ELF-1 (cell line): ENCODE measurements around the gene CCDC12.
"Not testable (repeated sequence)": the region's sequence is repeated elsewhere in the genome, so short reads cannot be mapped to it uniquely, and the experiment has no call there.

ENCODE experiments used
- DNase-seq: peaks from one replicate; pipeline ENCODE4 v3.0.0-alpha.2; 2016; ENCODE audit warnings: low read depth, low spot score

CCDC12 gene

DNA sequence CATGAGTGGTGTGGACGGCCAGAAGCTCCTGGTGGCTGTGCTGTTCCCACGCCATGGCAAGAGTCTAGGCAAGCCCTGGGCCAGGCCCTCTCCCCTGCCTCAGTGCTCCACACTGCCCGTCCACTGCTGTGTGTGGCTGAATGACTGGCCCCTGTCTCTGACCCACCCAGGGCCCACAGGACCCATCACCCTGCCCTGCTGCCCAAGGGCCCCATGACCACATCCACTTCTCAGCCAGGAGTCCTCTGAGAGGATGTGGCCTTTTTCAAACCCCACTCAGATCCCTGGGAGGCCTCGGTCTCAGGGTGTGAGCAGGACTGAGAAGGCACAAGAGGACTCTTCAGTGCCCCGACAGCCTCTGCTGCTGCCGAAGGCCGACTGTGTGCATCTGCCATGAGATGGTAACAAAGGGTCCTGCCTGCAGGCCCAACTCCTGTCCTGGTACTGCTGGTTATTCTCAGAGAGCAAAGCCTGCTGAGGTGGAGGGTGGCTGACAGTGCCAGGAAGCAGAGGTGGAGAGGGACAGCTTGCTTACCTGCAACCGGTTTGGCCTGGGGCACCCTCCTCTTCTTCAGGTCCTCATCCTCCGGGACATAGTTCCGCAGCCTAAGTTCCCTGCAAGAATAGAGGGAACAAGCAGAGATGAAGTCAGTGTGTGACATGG is 51.5 kb downstream of the CCDC12 start:
- DNase-seq = no peak

DNA sequence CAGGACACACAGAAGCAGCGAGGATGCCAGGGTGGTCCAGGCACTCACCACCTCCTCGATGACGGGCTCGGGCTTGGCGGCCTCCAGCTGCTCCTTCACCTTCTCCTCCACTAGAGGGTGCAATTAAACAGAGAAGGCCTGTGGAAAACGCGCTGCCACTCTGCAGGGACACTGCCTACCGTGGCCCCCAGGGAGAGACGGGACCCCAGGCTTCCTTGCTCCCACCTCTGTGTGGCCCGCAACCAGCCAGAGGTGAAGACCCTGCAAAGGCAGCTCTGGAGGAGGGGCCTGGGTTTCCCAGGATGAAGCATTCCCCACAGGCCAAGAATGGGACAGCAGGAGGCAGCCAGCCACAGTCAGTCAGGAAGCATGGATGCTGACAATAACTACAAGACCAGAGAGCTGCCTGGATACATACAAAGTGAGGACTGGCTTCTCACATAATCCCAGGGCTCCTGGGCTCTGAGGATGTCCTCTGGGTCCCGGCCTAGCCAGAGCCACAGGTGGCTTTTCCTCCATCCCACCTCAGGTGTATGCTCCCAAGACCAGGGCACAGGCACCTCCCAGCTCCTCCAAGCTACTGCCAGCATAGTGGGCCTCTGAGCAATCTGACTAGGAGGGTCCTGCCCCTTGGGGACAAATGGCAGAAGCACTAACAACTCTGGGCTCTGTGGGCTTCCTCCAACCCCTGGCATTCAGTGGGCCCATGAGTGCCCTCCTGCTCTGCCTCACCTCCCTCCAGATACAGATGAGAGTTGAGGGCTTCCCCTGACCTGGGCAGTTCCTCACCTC is 52.8 kb downstream of the CCDC12 start:
- DNase-seq = peak; percentile 79

DNA sequence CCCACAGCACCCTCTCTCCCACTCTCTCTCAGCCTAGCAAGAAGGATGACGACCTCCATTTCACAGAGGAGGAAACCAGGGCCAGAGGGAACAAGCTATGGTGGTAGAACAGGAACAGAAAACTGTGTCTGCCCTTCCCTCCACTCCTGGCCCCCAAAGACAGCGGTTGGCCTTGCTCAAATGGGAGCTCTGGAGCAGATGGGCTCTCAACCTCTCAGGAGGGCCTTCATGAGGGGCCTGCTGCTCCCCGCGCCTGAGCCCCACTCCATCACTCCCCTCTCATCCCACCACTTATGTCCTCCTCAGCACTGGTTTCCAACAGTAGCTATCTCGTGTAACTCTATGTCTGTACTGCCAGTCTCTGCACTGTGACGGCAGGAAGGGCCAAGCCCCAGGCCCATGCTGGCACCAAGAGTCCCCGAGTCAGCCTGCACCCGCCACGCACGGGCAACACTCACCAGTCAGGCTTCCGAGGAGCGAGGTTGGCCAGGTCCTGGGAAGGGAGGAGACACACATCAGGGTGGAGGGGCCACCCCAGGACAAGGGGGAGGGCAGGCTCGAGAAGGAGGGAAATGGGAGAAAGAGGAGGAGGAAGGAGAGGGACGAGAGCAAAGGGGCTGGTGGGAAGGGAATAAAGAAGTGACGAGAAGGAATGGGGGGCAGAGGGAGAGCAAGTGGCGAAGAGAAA is 53.5 kb downstream of the CCDC12 start:
- no peak for DNase-seq

GRCh38 chr3:46922426-46922825 is 54.1 kb downstream of the CCDC12 start:
- no peak for DNase-seq

GRCh38 chr3:46921871-46922271 is 54.7 kb downstream of the CCDC12 start:
- DNase-seq = no peak

- no peak for DNase-seq
These were observed 55.5 kb downstream of the CCDC12 start for GRCh38 chr3:46921041-46921440.

GRCh38 chr3:46918634-46919033 is 57.9 kb downstream of the CCDC12 start:
- no peak for DNase-seq

DNA sequence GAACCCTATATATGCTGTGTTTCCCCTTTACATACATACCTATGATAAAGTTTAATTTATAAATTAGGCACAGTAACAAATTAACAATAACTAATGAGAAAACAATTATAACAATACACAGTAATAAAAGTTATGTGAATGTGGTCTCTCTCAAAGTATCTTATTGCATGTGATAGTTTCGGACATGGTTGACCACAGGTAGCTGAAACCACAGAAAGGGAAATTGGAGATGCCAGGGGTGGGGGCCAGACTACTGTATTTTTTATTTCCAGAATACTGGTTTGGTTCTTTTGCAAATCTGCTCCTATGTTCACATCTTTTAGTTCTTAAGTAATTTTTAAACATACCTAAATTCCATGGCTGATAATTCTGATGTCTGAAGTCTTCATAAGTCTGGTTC is 58.3 kb downstream of the CCDC12 start:
- DNase-seq = no peak

DNA sequence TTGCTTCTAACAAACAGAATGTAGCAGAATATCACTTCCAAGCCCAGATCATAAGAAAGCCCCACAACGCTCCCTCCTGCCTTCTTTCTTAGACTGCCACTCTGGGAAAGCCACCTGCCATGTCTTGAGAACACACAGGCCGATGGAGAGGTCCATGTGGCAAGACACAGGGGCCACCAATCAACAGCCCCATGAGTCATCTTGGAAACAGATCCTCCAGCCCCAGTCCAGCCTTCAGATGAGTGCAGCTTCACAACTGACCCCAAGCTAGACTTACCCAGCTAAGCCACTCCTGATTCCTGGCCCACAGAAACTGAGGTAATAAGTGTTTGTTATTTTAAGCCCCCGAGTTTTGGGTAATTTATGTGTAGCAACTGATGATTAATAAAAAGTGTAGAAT is 59.3 kb downstream of the CCDC12 start:
- no peak for DNase-seq

DNA sequence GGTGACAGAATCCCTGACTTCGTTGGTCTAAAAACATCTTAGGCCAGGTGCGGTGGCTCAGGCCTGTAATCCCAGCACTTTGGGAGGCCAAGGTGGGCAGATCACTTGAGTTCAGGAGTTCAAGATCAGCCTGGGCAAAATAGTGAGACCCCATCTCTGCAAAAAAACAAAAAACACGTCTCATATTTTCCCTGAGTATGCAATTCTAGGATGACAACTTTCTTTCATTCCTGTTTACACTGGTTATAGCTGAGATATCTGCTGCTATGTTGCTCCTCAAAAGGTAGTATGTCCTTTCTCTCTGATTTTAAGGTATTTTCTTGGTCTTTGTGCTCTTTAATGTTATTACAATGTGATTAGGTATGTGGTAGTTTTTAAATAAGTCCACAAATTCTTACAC is 59.7 kb downstream of the CCDC12 start:
- no peak for DNase-seq

DNA sequence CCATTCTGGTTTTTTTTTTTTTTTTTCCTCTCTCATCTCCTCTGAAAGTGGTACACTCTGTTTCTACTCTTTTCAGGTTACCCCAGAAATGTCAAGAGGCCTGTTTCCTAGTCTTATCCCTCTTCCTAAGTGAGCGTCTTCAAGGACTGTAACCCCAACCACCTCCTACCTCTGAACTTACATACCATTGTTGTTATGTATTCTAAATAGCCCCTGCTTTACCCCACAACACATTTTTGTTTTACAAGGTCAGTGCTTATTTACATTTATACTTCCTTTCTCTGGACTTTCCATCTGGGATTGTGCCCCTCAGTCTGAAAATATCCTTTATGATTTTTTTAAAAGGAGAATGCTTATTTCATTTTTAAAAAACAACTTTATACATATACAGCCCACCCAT is 60.3 kb downstream of the CCDC12 start:
- DNase-seq = no peak

- no peak for DNase-seq
These were observed 61.2 kb downstream of the CCDC12 start for GRCh38 chr3:46915297-46915822.

- DNase-seq = no peak
These were observed 61.7 kb downstream of the CCDC12 start for GRCh38 chr3:46914849-46915248.

DNA sequence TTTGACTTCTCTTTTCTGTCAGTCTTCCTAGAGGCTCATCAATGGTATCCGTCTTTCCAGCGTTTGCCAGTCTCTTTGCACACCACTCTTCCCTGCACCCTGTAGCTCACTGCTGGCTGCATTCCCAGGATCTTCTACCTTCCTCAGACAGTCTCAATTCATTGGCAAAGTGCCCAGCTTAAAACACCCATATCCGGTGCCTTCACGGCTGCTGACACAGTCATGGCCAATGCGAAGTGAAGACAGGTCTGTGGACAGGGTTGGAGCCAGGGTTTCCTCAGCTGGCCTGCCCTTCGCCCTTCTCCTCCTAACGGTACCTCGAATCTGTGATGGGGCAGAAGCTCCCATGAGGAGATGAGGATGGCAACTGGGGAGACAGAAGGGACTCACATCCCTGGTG is 62.9 kb downstream of the CCDC12 start:
- DNase-seq = no peak

DNA sequence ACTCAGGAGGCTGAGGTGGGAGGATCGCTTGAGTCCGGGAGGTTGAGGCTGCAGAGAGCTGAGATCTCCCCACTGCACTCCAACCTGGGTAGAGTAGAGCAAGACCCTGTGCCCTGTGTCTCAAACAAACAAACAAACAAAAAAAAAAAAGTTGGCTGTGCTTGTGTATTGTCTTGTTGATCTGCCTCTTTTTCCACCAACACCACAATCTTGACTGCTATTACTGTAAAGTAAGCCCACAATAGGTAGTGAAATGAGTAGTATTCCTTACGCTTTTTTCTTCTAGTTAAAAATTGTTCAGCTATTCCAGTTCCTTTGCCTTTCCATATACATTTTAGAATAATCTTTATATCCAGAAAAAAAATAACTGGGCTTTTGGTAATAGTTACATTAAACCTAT is 63.6 kb downstream of the CCDC12 start:
- no peak for DNase-seq

DNA sequence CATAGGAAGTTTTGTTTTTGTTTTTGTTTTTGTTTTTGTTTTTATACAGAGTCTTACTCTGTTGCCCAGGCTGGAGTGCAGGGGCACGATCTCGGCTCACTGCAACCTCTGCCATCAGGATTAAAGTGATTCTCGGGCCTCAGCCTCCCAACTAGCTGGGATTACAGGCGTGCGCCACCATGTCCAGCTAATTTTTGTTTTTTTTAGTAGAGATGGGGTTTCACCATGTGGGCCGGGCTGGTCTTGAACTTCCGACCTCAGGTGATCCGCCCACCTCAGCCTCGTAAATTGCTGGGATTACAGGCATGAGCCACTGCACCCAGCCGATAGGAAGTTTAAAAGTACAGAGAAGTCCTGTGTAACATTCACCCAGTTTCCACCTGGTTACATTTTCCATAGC is 65.6 kb downstream of the CCDC12 start:
- DNase-seq = not testable (repeated sequence)

DNA sequence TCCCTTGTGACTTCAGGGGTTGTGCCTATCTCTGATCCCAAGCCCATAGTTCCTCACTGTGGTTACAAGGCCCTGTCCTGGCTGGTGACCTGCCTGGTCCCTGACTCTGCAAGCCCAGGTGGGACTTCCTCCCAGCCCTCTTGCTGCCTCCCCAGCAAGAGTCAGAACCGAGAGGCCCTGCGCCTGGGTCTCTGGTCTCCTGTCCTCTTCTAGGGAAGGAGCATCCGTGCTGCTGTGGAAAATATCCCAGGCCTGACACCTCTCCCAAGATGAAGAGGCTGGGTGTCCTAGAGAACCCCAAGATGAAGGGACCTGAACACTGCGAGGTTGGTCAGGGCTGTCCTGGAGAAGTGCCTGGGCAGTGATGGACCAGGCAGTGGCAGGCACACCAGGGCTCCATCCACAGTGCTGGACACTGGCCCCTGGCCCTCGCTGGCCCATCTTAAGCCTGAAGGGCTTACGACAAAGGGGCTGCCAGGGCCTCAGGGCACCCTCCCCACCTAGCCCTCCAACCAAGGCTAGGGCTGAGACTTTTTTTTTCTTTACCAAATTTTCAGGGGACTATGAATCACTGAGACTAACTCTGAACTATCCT is 66.3 kb downstream of the CCDC12 start:
- no peak for DNase-seq

DNA sequence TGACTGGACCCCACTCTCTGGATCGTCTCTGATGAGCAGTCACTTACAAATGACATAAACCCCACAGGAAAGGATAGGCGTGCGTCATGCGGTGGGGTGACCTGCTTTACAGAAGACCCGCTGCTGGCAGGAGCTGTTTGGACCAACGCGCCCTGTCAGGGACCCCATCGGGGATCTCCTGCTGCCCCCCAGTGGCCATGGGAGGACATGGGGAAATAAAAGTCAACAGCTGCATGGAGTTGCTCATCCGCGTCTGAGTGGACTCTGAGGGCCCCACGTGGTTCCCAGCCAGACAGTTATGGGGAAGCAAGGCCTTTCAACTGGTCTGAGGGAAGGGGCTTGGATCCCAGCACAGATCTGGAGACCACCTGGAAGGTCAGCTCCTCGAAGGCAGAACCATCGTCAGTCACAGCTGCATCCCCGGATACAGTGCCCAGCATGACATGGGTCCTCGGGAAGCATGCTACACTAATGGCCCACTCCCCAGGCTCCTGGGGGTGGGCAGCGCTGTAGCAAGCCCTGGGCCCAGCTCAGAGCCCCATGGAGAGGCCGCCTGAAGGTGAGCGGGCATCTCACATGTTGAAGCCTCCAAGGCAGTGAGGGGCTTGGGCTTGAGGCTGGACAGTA is 66.9 kb downstream of the CCDC12 start:
- DNase-seq = peak; percentile 90

DNA sequence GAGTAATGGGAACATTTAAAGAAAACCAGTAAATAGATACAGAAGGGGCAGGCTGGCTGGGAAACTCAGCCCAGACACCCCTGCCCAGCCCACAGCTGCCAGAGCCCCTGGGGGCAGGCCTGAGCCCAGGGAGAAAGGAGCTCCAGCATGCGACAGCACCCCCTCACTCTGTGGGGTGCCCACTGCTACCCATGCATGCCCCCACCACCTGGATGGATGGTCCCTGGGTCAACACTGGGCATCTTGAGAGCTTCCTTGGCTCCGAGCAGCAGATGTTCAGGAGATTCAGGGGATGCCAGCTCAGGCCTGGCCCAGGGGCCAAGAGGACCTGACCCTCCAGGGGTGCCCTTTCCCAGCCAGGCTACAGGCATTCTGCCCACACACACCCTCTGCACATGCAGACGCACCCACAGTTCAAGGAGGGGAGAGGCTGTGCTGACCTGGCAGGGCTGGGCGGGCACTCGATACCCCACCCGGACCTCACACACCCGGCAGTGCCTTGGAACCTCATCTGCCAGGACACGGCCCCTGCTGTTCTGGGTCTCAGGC is 67.5 kb downstream of the CCDC12 start:
- DNase-seq = no peak

DNA sequence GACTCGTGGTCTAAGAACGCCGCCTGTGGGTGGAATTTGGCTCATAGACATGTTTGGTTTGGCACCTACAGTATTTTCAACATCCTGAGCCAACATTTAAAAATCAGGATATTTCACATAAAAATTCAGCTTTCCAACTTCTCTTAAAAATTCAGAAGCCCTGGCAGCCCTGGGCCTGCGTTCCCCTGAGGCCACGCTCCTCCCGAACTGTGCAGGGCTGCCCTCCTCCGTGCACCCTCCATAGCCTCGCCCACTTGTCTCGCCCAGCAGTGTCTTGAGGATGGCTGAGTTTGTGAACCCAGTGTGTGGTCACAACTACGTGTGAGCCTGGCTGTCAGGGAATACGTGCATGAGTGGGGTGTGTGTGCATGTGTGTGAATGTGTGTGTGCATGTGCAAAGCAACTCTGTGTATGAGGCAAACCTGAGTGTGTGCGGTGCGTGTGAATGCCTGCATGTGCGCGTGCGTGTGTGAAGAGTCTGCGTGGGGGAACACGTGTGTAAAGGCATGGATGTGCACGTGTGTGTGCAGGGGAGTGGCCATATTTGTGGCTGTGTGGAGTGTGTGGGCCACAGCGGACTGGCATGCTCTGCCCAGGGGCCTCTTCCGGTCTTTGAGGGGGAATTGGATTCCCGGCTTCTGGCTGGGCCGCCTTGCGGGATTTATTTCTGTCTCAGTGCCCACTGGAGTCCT is 68.1 kb downstream of the CCDC12 start:
- DNase-seq = no peak

- DNase-seq = no peak
These were observed 68.6 kb downstream of the CCDC12 start for GRCh38 chr3:46907960-46908293.
